ENCODE measurements around the gene TBC1D22A. TPM values are rescaled to one million over a fixed set of nuclear protein-coding genes. Genes with fewer than 3 reads are reported as not detected.

Gene TBC1D22A
- total RNA-seq, 1 donor from 2014 or later: 15.3 TPM

DNA sequence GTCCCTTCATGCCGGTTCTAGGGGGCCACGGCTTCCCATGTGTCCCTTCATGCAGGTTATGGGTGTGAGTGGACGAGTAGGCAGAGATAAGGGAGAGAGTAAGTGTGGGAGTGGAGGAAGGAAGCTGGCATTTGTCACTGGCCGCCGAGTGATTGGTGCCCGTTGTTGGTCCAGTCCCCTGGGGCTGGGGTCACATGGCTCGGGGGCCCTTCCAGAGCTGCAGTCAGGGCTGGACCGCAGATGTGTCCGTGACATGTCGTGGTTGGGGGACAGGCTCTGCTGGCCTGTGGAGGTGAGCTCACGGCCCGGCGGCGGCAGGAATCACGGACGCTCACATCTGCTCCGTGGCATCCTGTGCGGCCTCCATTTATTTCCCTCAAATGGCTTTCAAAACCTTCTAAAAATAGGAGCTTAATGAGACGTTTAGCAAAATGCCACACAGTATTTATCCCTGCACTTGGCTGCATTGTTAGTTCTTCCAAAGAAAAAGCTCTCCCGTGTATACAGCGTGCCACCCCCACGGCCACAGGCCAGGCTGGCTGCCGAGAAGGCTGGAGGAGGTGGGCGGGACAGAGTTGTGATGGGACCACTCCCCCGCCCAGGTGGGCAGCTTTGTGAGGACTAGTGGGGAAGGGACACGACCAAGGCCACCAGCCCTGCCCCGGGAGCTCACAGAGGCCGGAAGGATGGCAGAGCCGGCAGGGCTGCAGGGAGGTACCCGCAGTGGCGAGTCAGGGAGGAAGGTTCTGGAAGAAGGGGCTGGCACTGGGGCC, 386.7 kb downstream of the TBC1D22A start:
- peak in 1 of 2 donors; percentile 21 for DNase-seq (ENCODE audit: low read depth in 2 of 2)

DNA sequence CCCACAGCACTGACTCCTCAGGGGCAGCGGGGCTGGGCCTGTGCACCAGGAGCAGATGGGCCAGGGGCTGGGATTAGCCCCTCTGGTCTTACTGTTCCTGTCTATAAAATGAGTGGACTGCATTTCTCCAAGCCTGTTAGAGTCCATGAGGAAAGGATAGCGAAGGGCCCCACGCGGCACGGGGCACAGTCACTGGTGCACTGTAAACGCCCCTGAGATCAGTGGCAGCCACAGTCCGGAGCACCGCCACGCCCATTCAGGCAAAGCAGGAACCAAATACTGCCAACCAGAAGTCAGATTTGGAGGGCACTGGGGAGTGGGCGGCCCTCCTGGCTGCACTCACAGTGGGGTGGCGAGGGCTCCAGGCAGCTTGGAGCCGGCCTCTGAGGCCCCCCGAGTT, 387.5 kb downstream of the TBC1D22A start:
- DNase-seq (ENCODE audit: low read depth in 2 of 2): no peak

DNA sequence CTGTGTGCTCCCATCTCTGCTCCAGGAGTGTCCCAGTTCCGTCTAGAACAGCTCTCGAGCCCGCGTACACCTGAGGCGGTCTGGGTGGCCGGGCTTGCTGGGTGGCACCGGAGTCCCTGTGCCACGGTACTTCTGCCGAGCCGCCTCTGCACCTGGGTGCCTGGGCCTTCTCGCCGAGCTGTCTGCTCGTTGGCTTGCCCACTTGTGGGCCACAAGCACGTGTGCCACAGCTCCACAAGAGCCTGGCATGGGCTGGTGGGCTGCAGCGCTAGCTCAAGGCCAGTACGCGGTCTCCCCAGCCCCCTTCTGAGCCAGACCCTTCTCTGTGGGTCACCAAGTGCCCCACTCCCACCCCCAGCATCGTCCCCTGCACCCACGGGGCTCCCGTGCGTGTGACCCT, 388.0 kb downstream of the TBC1D22A start:
- DNase-seq (ENCODE audit: low read depth in 2 of 2): no peak

DNA sequence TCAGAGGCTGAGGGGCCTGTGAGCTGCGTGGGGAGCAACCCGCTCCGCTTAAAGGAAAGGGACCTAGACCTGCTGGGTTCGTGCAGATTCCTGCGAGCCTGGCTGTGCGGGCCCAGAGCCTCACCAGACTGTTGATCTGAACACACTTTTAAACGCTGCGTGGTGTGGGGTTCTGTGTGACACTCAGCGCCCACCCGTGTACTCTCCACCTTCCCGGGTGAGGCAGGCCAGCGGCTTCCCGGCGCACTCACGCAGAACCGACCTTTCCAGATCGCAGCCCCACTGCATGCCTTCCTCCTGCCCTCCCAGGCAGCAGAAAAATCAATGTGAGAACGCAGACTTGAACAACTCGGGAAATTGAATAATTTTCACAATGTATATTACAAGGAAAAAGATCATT, 388.6 kb downstream of the TBC1D22A start:
- no peak for DNase-seq (ENCODE audit: low read depth in 2 of 2)

DNA sequence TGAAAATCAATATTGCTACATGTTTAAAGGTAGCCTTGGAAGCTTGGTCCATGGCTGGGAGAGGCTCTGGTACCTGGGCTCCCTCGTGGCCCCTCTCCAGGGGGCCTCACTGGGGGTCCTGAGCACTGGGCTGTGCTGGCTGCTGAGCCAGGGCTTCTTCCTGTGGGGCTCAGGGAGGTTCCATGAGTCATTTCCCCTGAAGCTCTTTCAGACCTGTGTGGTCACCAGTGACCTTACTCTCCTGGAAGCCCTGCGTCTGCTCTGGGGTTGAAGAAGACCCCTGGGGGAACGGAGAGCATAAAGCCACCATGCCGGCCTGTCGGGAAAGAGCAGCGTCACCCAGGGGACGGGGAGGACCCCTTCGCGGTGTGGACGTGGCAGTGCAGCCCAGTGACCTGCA, 389.0 kb downstream of the TBC1D22A start:
- peak; percentile 51 to 57 for DNase-seq (ENCODE audit: low read depth in 2 of 2)

DNA sequence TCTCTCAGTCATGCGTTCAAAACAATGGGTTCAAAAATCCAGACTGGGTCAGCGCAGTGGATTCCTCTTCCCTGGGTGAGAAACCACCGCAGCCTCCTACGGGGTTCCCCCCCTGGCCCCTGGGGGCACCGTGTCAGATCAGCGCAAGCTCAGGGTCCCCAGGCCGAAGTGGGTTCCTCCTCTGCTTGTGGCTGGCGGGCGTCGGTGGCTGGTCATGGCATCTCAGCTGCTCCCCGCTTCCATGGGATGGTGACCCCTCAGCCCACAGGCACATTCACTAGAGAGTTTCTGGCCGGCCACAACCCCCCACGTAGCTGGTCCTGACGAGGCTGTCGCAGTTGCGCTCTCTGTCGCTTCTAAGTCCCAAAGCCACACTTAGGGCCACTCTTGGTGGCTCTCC, 389.8 kb downstream of the TBC1D22A start:
- DNase-seq (ENCODE audit: low read depth in 2 of 2): no peak

DNA sequence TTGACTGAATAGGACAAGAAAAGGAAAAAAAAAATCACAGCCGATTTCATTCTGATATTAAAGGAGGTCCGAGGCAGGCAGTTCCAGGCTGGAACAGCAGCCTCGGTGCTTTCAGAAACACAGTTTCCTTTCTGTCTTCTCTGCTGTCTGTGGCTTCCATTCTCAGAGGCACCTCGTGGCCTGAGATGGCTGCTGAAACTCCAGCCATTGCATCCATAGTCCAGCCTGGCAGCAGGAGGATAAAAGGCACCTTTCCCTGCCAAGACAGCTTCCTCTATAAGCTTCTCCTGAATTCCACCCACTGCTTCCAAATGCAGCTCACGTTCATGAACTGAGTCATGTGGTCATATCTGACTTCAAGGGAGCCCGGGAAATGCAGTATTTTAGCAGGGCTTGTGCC, 390.5 kb downstream of the TBC1D22A start:
- DNase-seq (ENCODE audit: low read depth in 2 of 2): no peak

DNA sequence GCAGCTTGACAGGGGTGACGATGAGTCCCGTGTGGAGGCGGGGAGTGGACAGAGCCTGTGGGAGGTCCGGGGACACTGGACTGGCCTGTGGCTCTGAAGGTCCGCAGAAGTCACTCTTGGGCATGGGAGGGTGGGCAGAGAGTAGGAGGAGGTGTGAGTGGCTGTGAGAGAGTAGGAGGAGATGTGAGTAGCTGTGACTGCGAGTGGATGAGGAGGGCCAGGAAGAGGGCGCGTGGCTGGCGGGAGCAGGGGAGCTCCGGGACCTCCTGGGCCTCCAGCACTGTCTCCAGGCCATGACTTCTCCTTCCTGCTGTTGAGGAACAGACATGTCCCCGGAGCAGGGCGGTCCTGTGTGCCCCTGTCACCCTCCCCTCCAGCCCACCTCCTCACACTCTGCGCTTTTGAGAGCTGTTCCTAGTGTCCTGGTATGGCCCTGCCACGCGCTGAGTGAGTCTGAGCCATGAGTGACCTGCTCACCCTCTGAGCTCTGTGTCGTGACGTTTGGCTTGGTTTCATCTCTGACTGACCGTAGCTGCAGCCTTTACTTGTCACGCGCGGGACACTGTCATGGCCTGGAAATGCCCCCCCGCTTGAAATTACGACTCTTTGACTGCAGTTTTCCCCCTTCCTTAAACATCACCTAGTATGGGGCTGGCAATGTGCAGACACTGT, 391.5 kb downstream of the TBC1D22A start:
- DNase-seq (ENCODE audit: low read depth in 2 of 2): peak in 1 of 2 donors; percentile 35

DNA sequence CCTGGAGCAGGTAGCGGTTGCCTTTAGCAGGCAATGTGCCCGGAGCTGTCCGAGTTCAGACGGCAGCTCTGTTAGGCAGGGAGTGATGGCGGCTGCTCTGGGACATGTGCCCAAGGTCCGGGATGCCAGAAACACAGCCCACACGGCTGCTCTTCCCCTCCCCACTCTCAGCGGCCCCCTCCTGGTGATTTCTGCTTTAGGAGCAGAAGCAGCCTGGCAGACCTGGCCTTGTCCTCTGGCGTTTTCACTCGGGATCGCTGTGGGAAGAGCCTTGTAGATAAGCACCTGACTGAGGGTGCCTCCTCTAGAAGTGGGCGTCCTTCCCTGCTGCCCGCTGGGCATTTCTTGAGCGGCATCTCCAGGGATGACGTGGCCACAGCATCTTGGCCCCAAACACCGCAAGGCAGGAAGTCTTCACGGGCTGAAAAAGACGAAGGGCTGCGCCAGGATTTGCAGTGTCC, 392.2 kb downstream of the TBC1D22A start:
- peak; percentile 57 to 72 for DNase-seq (ENCODE audit: low read depth in 2 of 2)

DNA sequence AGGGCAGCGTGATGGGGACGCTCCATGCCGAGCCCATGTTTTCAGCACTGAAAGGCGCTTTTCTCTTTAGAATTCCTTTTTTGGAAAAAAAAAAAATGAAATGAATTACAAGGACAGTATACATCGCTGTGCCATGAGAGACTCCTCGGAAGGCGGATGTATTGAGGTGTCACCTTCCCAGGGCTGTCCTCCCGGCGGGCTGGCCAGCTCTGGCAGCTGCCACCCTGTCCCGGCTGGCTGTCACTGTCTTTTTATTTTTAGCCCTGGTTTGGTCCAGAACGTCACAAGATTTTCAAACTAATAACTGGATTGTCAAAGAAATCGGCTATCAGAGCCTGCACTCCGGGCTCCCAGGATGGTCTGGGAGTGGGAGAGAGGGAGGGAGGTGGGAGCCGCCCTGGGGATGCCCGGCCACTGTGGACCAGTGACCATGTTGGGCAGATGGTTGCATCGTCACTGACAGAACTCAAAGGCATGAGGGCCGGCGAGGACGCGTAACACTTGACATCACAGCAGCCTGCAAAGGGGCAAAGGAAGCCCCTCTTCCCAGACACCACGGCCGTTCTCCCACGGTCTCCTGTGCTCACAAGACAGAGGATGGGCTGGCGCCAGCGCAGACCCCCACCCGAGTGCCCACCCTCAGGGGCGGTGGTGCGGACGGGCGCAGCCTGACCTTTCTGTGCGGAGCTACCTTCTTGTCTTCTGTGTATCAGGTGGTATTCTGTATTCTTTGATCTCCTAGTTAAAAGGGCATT, 392.9 kb downstream of the TBC1D22A start:
- no peak for DNase-seq (ENCODE audit: low read depth in 2 of 2)

DNA sequence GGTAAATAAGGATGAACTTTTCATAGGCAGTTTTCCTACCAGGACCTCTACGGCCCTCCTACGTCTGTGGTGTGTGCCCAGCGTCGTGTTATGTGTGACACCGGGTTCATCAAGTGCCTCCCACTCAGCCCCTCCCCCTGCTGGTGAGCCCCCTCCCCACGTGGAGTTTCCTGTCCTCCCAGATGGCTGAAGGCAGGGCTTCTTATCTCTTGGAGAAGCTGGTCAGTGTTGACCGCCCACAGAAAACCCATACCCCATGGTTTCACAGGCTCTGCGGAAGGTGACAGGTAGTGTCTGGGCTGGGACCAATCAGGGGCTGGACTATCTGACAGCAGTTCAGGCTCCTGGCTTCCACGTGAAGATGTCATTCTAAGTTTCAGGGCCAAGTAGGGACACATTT, 393.5 kb downstream of the TBC1D22A start:
- no peak for DNase-seq (ENCODE audit: low read depth in 2 of 2)

DNA sequence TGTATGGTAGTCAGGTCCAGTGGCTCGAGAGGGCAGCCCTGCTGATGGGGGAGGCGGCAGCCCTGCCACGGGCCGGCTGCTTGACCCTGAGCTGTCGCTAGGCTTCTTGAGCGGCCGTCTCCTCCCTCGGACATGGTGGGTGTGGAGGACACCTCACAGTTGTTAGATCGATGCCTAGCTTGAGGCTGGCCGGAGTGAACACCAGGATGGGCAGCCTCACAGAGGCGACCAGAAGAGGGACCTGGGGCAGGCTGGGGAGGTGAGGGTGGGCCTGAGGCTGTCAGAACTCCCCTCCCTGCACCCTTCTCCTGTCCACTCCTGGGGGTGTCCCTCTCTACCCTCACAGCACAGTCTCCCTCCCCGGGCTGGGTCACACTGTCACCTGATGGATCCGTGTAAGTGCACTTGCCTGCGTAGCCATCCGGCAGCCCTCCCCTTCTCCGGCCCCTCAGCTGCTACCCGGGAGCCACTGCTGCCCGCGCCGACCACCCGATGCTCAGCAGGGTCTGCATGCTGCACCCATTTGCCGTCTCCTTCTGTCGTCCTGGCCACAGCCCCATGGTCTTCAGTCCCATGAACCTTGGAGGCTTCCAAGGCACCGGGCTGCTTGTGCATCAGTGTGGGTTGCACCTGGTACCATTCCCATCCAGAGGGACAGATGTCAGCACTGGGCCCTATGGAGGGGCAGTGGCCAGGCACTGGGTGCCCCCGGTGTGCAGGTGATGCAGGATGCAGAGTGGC, 394.1 kb downstream of the TBC1D22A start:
- DNase-seq (ENCODE audit: low read depth in 2 of 2): no peak

DNA sequence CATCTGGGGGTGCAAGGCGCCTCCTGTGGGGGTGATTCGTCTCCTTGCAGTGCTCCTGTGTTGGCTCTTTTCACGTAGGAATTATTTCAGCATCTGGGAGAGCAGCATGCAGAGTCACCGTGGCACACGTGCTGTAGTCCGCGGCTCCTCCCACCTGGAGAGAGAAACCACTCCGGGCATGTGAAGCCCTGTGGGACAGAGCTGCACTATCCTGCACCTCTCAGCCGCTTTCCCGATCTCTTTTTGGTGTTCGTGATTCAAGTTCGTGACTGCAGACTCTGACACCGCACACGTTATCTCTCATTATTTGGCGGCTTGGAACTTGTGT, 394.6 kb downstream of the TBC1D22A start:
- DNase-seq (ENCODE audit: low read depth in 2 of 2): no peak

DNA sequence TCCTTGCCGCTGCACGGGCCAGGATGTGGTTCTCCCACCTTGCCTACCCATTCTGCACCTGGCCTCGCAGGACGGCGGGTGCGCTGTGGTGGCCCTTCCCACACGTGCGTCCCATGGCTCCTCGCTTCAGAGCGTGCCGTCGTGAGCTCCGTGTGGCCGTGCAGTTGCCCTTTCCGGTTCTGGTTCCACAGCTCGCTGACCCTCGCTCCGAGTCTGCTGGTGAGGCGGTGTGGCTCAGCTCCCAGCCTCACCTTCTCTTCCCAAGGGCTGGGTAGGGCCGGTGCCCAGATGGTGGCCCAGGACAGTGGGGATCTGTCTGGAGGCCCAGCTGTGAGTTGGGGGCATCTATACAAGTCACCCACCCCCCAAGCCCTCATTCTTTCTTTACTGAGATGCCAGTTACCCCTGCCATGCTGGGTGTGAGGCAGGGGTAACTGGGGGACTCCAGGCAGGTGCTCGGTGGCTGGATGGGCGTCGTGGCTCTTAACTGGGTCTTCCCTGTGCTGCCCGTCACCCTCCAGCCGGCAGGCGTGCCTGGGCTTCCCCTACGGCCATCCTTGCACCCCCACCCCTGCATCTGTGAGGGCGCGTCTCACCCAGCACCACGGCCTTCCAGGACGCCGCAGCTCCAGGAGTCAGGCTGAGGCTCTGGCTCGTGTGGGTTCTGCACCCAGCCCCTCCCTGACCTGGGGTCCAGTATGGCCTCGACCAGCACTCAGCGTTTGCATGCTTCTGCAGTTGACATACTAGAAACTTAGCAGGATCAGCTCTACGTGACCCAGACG, 395.2 kb downstream of the TBC1D22A start:
- DNase-seq (ENCODE audit: low read depth in 2 of 2): no peak

DNA sequence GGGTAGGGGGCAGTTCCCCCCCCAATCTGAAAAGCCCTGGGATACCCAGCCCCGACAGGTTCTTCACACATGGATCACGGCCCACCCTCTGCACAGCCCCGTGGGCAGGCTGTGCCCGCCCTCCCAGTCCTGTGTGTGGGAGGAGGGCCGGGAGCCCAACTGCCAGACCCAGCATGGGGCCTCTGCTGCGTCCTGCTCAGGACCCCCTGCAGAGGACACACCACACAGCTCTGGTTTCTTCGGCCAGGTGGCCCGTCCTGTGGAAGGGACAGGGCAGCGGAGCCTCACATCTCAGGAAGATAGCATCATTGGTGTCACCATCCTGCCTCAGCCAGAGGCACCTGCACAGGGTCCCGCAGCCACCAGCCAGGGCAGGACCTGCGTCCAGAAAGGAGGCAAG, 396.0 kb downstream of the TBC1D22A start:
- no peak for DNase-seq (ENCODE audit: low read depth in 2 of 2)

DNA sequence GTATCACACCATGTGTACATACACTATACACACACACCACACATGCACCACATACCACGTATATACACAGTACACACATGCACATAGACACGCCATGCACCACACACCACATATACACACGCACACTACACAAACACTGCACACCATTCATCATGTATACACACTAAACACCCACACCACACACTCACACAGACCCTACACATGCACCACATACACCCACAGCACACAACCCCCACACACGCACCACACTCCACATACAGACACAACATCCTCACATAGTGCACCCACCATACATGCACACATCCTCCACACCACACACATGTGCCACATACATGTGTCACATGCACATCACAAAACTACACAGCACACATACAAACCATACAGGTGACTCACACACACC, 397.1 kb downstream of the TBC1D22A start:
- no peak for DNase-seq (ENCODE audit: low read depth in 2 of 2)

DNA sequence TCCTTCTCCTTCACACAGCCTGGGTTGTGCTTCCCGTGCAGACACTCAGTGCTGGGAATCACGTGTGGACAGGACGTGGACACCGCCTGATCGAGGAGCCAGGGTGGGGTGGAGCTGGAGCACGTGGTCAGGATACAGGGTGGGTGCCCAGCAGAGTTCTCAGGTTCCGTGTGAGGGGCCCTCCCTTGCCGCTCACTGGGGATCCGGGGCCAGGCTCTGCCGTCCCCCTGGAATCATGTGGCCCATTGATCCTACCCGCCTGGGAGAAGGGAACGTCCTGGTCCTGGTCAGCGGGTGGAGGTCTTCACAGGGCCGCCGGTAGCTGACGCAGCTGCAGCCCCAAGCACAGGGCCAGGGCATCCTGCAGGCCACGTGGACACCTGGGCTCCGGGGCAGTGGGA, 397.7 kb downstream of the TBC1D22A start:
- no peak for DNase-seq (ENCODE audit: low read depth in 2 of 2)

DNA sequence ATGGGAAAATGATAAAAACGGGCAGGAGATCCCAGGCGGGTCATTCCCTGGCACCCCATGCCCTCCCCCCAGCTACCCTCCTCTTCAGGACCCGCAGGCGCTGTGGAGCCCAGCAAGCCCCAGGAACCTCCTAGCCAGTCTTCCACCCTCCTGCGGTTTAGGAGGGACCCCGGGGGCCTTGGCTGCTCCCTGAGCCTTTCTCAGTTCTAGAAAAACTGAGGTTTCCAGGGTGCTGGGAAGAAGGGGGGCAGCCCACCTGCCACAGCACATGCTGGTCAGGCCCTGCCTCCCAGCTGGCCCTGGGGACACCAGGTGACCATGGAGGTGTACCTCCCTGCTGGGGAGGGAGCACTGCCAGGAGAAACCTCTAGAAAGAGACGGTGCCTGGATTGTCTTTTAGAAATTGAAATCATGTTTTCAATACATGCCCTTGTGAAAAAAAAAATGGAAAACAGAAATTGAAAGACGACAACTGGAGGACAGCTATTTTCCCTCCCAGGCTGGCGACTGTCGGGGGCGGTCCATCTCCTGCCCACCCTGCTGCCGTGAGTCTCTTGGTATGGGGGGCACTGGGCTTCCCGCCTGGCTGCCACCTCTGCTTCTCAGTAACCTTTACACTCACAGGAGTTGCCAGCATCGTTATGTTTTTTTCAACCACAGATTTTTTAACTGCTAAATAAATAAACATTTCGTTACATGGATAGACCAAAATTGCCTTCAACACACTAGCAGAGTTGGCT, 398.5 kb downstream of the TBC1D22A start:
- no peak for DNase-seq (ENCODE audit: low read depth in 2 of 2)

DNA sequence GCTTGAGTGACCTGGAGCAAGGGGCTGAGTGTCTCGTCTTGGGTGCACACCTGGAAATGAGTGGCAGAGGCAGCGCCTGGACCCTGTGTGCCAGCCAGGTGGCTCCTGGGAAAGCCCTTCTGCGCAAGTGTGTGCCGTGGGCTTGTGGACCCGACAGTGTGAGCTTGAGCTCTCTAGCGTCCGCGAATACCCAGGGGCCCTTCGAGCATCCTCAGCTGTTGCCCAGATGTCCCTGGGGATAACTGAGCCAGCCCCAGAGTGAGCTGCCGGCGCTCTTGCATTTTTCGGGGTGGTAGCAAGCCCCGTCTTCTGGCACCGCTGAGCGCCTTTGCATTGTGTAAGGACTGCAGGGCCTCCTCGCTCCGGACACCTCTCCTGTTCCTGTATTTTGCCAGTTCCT, 399.2 kb downstream of the TBC1D22A start:
- no peak for DNase-seq (ENCODE audit: low read depth in 2 of 2)

DNA sequence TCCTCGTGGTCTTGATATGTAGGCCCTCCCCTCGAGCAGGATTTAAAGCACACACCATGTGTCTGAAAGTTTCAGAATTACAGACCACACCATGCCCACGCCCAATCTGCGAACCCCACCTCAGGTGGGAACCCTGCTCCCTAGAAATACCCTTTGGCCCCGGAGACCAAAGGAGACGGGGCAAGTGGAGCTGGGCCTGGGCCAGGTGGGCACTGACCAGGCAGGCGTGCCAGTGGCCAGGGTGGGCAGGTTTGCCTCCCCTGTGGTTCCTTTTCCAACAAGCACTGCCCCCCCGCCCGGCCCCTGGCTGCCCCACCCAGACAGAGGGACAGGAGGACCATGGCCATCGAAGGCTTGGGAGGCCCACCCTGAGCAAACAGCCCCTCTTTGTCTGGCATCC, 400.4 kb downstream of the TBC1D22A start:
- no peak for DNase-seq (ENCODE audit: low read depth in 2 of 2)

Data from lung microvascular endothelial cell (primary cell).